Bone marrow (tissue), 2 donors: ENCODE data around the gene OSBP2.

Source experiments
- DNase-seq, 2 donors: peaks; one replicate each; lab custom pipeline; 2025; lab: John Stamatoyannopoulos, UW

Gene OSBP2

GRCh38 chr22:30881361-30882183 is 186.9 kb downstream of the OSBP2 start:
- DNase-seq, result no peak

GRCh38 chr22:30882184-30882717 is 187.6 kb downstream of the OSBP2 start:
- no peak for DNase-seq

GRCh38 chr22:30882974-30883533 is 188.4 kb downstream of the OSBP2 start:
- DNase-seq, result no peak

GRCh38 chr22:30883586-30884145 is 189.0 kb downstream of the OSBP2 start:
- no peak for DNase-seq

GRCh38 chr22:30884211-30885000 is 189.7 kb downstream of the OSBP2 start:
- no peak for DNase-seq

GRCh38 chr22:30885001-30885366 is 190.3 kb downstream of the OSBP2 start:
- DNase-seq, result no peak

- DNase-seq, result no peak
Measured at GRCh38 chr22:30885591-30885990, 190.9 kb downstream of the OSBP2 start.

GRCh38 chr22:30887453-30887852 is 192.8 kb downstream of the OSBP2 start:
- DNase-seq, result no peak

GRCh38 chr22:30887861-30888260 is 193.2 kb downstream of the OSBP2 start:
- no peak for DNase-seq

- DNase-seq, result no peak
Measured at GRCh38 chr22:30889268-30889995, 194.8 kb downstream of the OSBP2 start.

- no peak for DNase-seq
Measured at GRCh38 chr22:30889996-30890480, 195.4 kb downstream of the OSBP2 start.

GRCh38 chr22:30890686-30891442 is 196.2 kb downstream of the OSBP2 start:
- DNase-seq, result no peak

GRCh38 chr22:30891443-30891755 is 196.7 kb downstream of the OSBP2 start:
- no peak for DNase-seq

GRCh38 chr22:30891781-30892180 is 197.1 kb downstream of the OSBP2 start:
- DNase-seq, result no peak

- DNase-seq, result no peak
Measured at GRCh38 chr22:30892286-30892685, 197.6 kb downstream of the OSBP2 start.

GRCh38 chr22:30892731-30893221 is 198.1 kb downstream of the OSBP2 start:
- DNase-seq, result no peak

- no peak for DNase-seq
Measured at GRCh38 chr22:30893434-30894370, 199.0 kb downstream of the OSBP2 start.

GRCh38 chr22:30894371-30894740 is 199.7 kb downstream of the OSBP2 start:
- DNase-seq, result no peak

- DNase-seq, result no peak
Measured at GRCh38 chr22:30902496-30903357, 208.1 kb downstream of the OSBP2 start.
